SIG-M5 treated with dmso at 0.1 percent for 504 hours (cell line): ENCODE measurements around the gene MAST4.

Experiments used
- DNase-seq: peaks from one replicate; lab custom pipeline; 2025; ENCODE audit not compliant: unreplicated experiment; lab: John Stamatoyannopoulos, UW

MAST4 gene

GRCh38 chr5:67059744-67060490 is 463.7 kb downstream of the MAST4 start:
- no peak for DNase-seq

- DNase-seq, result no peak
Measured at GRCh38 chr5:67061511-67061910, 465.3 kb downstream of the MAST4 start.

- DNase-seq, result no peak
Measured at GRCh38 chr5:67063055-67063454, 466.9 kb downstream of the MAST4 start.

GRCh38 chr5:67063791-67064190 is 467.6 kb downstream of the MAST4 start:
- DNase-seq, result no peak

- DNase-seq, result no peak
Measured at GRCh38 chr5:67065237-67065636, 469.0 kb downstream of the MAST4 start.

- DNase-seq, result no peak
Measured at GRCh38 chr5:67065696-67066095, 469.5 kb downstream of the MAST4 start.

GRCh38 chr5:67066815-67067214 is 470.6 kb downstream of the MAST4 start:
- DNase-seq, result no peak

GRCh38 chr5:67073045-67073680 is 477.0 kb downstream of the MAST4 start:
- no peak for DNase-seq

- DNase-seq, result no peak
Measured at GRCh38 chr5:67077296-67077695, 481.1 kb downstream of the MAST4 start.

GRCh38 chr5:67081261-67081660 is 485.1 kb downstream of the MAST4 start:
- peak; percentile 70 for DNase-seq

GRCh38 chr5:67082941-67083340 is 486.7 kb downstream of the MAST4 start:
- no peak for DNase-seq

- no peak for DNase-seq
Measured at GRCh38 chr5:67085616-67086015, 489.4 kb downstream of the MAST4 start.

- no peak for DNase-seq
Measured at GRCh38 chr5:67089200-67089725, 493.1 kb downstream of the MAST4 start.

- DNase-seq, result no peak
Measured at GRCh38 chr5:67090040-67090439, 493.8 kb downstream of the MAST4 start.

GRCh38 chr5:67090593-67090992 is 494.4 kb downstream of the MAST4 start:
- DNase-seq, result no peak

GRCh38 chr5:67092535-67092934 is 496.3 kb downstream of the MAST4 start:
- peak; percentile 5 for DNase-seq

GRCh38 chr5:67093279-67093678 is 497.1 kb downstream of the MAST4 start:
- DNase-seq, result no peak

GRCh38 chr5:67094476-67095300 is 498.5 kb downstream of the MAST4 start:
- DNase-seq, result no peak

- DNase-seq, result no peak
Measured at GRCh38 chr5:67095346-67096171, 499.4 kb downstream of the MAST4 start.

- no peak for DNase-seq
Measured at GRCh38 chr5:67098656-67099055, 502.5 kb downstream of the MAST4 start.

GRCh38 chr5:67100301-67100700 is 504.1 kb downstream of the MAST4 start:
- no peak for DNase-seq
